Activated T-helper 2 cell treated with anti-CD3 and anti-CD28 coated beads, Interferon-gamma antibody, Interleukin-2, Interleukin-4, amounts not matched to agents 10 μg/mL and 5 μg/mL and 100 μg/mL, durations not matched to agents 14 hours and 24 hours and 36 hours (primary cell): Measurements from ENCODE around the gene MOV10L1. TPM values are rescaled to one million over a fixed set of nuclear protein-coding genes. Genes with fewer than 3 reads are reported as not detected.
A peak's percentile ranks its signal among the peaks of the same experiment; 100 is the strongest.
"Not testable (repeated sequence)": the region's sequence is repeated elsewhere in the genome, so short reads cannot be mapped to it uniquely, and the experiment has no call there.

Experiments used
- DNase-seq: peaks from one replicate; pipeline ENCODE4 v3.0.0; 2021; ENCODE audit warnings: low spot score
- H3K27ac Mint-ChIP-seq: one replicate; pipeline ENCODE4 v1.8.0; 2021; ENCODE audit warnings: mixed read lengths
- H3K27me3 Mint-ChIP-seq: one replicate; pipeline ENCODE4 v1.8.0; 2021; ENCODE audit warnings: low read depth, mixed read lengths
- H3K36me3 Mint-ChIP-seq: one replicate; pipeline ENCODE4 v1.8.0; 2021; ENCODE audit warnings: low read depth, mixed read lengths
- H3K4me1 Mint-ChIP-seq: one replicate; pipeline ENCODE4 v1.8.0; 2021; ENCODE audit warnings: low read depth, mixed read lengths
- H3K4me3 Mint-ChIP-seq: one replicate; pipeline ENCODE4 v1.8.0; 2021; ENCODE audit warnings: low read depth, mild to moderate bottlenecking, moderate library complexity, mixed read lengths
- H3K9me3 Mint-ChIP-seq: one replicate; pipeline ENCODE4 v1.8.0; 2021; ENCODE audit warnings: mixed read lengths
- intact Hi-C: fragments of 100-400 bp; cut with micrococcal nuclease; formaldehyde crosslinking; loops from one replicate; pipeline ENCODE4 v1.15.1; 2023
- total RNA-seq: library from RNA; stranded (reverse); gene quantifications from 2 replicates; pipeline ENCODE4 v1.2.3, GENCODE V29; 2022

MOV10L1 gene
- total RNA-seq, 1 donor from 2014 or later = 0.07 TPM

- H3K9me3 Mint-ChIP-seq = no peaks in the 10 kb centered on the region
- peaks cover 14% of the 10 kb centered on the region for H3K27me3 Mint-ChIP-seq
- no peak overlapping the region for H3K27ac Mint-ChIP-seq
- no peak overlapping the region for H3K4me3 Mint-ChIP-seq
- intact Hi-C loops = no loop called here
- DNase-seq = no peak
- H3K36me3 Mint-ChIP-seq = no peaks in the 10 kb centered on the region
- no peaks in the 10 kb centered on the region for H3K4me1 Mint-ChIP-seq
These were observed 71.1 kb downstream of the MOV10L1 start for GRCh38 chr22:50160947-50161346.

GRCh38 chr22:50161508-50162390, 71.9 kb downstream of the MOV10L1 start:
- no peaks in the 10 kb centered on the region for H3K36me3 Mint-ChIP-seq
- no peak overlapping the region for H3K4me3 Mint-ChIP-seq
- H3K27ac Mint-ChIP-seq = no peak overlapping the region
- intact Hi-C loops = no loop called here
- no peaks in the 10 kb centered on the region for H3K9me3 Mint-ChIP-seq
- no peak for DNase-seq
- H3K4me1 Mint-ChIP-seq = no peaks in the 10 kb centered on the region
- peaks cover 11% of the 10 kb centered on the region for H3K27me3 Mint-ChIP-seq

- no peak for DNase-seq
These were observed 72.7 kb downstream of the MOV10L1 start for GRCh38 chr22:50162391-50162956.

GRCh38 chr22:50165436-50166123, 75.8 kb downstream of the MOV10L1 start:
- Mint-ChIP-seq H3K27ac (no peak overlapping the region), H3K9me3 (no peaks in the 10 kb centered on the region), H3K4me3 (no peak overlapping the region), H3K36me3 (no peaks in the 10 kb centered on the region), H3K27me3 (peaks cover 19% of the 10 kb centered on the region), H3K4me1 (peaks cover 12% of the 10 kb centered on the region)
- intact Hi-C loops = no loop called here
- DNase-seq = no peak

More at GRCh38 chr22:50162391-50162956, 72.7 kb downstream of the MOV10L1 start:
- H3K4me3 Mint-ChIP-seq = no peak overlapping the region
- H3K27me3 Mint-ChIP-seq = peaks cover 11% of the 10 kb centered on the region
- no peak overlapping the region for H3K27ac Mint-ChIP-seq
- intact Hi-C loops = no loop called here
- H3K36me3 Mint-ChIP-seq = no peaks in the 10 kb centered on the region
- H3K9me3 Mint-ChIP-seq = no peaks in the 10 kb centered on the region
- no peaks in the 10 kb centered on the region for H3K4me1 Mint-ChIP-seq

GRCh38 chr22:50167689-50168489, 78.1 kb downstream of the MOV10L1 start:
- H3K4me3 Mint-ChIP-seq = peak overlapping the region; percentile 74
- intact Hi-C loops = no loop called here
- no peak overlapping the region for H3K27ac Mint-ChIP-seq
- H3K27me3 Mint-ChIP-seq = peaks cover 27% of the 10 kb centered on the region
- peaks cover 12% of the 10 kb centered on the region for H3K4me1 Mint-ChIP-seq
- no peaks in the 10 kb centered on the region for H3K36me3 Mint-ChIP-seq
- no peak for DNase-seq
- no peaks in the 10 kb centered on the region for H3K9me3 Mint-ChIP-seq

GRCh38 chr22:50168490-50169180, 78.8 kb downstream of the MOV10L1 start:
- Mint-ChIP-seq H3K27me3 (peaks cover 27% of the 10 kb centered on the region), H3K4me3 (peak overlapping the region; percentile 74), H3K27ac (peak overlapping the region; percentile 43), H3K4me1 (peaks cover 12% of the 10 kb centered on the region)
- intact Hi-C loops, H3K36me3 Mint-ChIP-seq, H3K9me3 Mint-ChIP-seq, DNase-seq: not testable (repeated sequence)

GRCh38 chr22:50169181-50169759, 79.5 kb downstream of the MOV10L1 start:
- intact Hi-C loops = no loop called here
- Mint-ChIP-seq H3K27ac (no peak overlapping the region), H3K27me3 (peaks cover 26% of the 10 kb centered on the region), H3K9me3 (no peaks in the 10 kb centered on the region), H3K4me3 (peak overlapping the region; percentile 74), H3K36me3 (no peaks in the 10 kb centered on the region), H3K4me1 (peaks cover 12% of the 10 kb centered on the region)
- no peak for DNase-seq

- no peak overlapping the region for H3K27ac Mint-ChIP-seq
- peak; percentile 37 for DNase-seq
- H3K27me3 Mint-ChIP-seq = peaks cover 26% of the 10 kb centered on the region
- intact Hi-C loops = no loop called here
- peaks cover 12% of the 10 kb centered on the region for H3K4me1 Mint-ChIP-seq
- H3K9me3 Mint-ChIP-seq = no peaks in the 10 kb centered on the region
- no peaks in the 10 kb centered on the region for H3K36me3 Mint-ChIP-seq
- H3K4me3 Mint-ChIP-seq = peak overlapping the region; percentile 67
These were observed 80.1 kb downstream of the MOV10L1 start for GRCh38 chr22:50169774-50170341.

GRCh38 chr22:50170453-50171318, 80.9 kb downstream of the MOV10L1 start, which contains the start of gene PANX2:
PANX2 (plus strand) TSS chr22:50170731; CDS start chr22:50170731, 0 bp downstream.
- peaks cover 26% of the 10 kb centered on the region for H3K27me3 Mint-ChIP-seq
- H3K9me3 Mint-ChIP-seq = no peaks in the 10 kb centered on the region
- intact Hi-C loops = no loop called here
- no peak for DNase-seq
- H3K27ac Mint-ChIP-seq = peak within 1 kb of the TSS; percentile 33
- H3K4me3 Mint-ChIP-seq = peak within 1 kb of the TSS; percentile 67
- peaks cover 12% of the 10 kb centered on the region for H3K4me1 Mint-ChIP-seq
- H3K36me3 Mint-ChIP-seq = no peaks in the 10 kb centered on the region

- H3K36me3 Mint-ChIP-seq = no peaks in the 10 kb centered on the region
- peak overlapping the region; percentile 33 for H3K27ac Mint-ChIP-seq
- H3K4me1 Mint-ChIP-seq = peaks cover 12% of the 10 kb centered on the region
- intact Hi-C loops = no loop called here
- peaks cover 26% of the 10 kb centered on the region for H3K27me3 Mint-ChIP-seq
- no peak for DNase-seq
- peak overlapping the region; percentile 66 for H3K4me3 Mint-ChIP-seq
- no peaks in the 10 kb centered on the region for H3K9me3 Mint-ChIP-seq
These were observed 81.6 kb downstream of the MOV10L1 start for GRCh38 chr22:50171319-50171964.
